WTC11 (cell line): Measurements from ENCODE around the gene NFIA. TPM values are rescaled to one million over a fixed set of nuclear protein-coding genes. Genes with fewer than 3 reads are reported as not detected.

Source experiments
- ATAC-seq: fragments of 200-7000 bp; cut with Tn5 transposase; 2 replicates; pipeline ENCODE4 v1.10.0; 2021; ENCODE audit warnings: mild to moderate bottlenecking, moderate library complexity
- CTCF ChIA-PET: fragments of 300-600 bp; sonication (Branson Sonifier 250); formaldehyde crosslinking; loops from one replicate; lab custom pipeline; 2021; ENCODE audit warnings: antibody characterized with exemption; lab: Charles Lee
- POLR2A ChIA-PET: fragments of 350-600 bp; sonication (Branson Sonifier 250); formaldehyde crosslinking; loops from one replicate; lab custom pipeline; 2021; ENCODE audit warnings: antibody characterized with exemption; lab: Charles Lee
- DNase-seq: peaks from one replicate; pipeline ENCODE4 v3.0.0; 2021; ENCODE audit warnings: low spot score
- H3K27ac Mint-ChIP-seq: 2 replicates; pipeline ENCODE4 v1.8.0; 2021; ENCODE audit warnings: mixed read lengths
- H3K27me3 Mint-ChIP-seq: 2 replicates; pipeline ENCODE4 v1.8.0; 2021; ENCODE audit warnings: low read depth, mild to moderate bottlenecking, moderate library complexity, mixed read lengths
- H3K36me3 Mint-ChIP-seq: 2 replicates; pipeline ENCODE4 v1.8.0; 2021; ENCODE audit warnings: mixed read lengths
- H3K4me1 Mint-ChIP-seq: 2 replicates; pipeline ENCODE4 v1.8.0; 2022; ENCODE audit warnings: mixed read lengths
- H3K4me3 Mint-ChIP-seq: 2 replicates; pipeline ENCODE4 v1.8.0; 2021; ENCODE audit warnings: mild to moderate bottlenecking, moderate library complexity, mixed read lengths
- H3K9me3 Mint-ChIP-seq: 2 replicates; pipeline ENCODE4 v1.8.0; 2021; ENCODE audit warnings: mixed read lengths
- CREM ChIP-seq: sonication (generic); formaldehyde crosslinking; IDR thresholded peaks from 2 replicates; pipeline ENCODE4 v1.8.1; 2022; ENCODE audit warnings: mild to moderate bottlenecking, missing genetic modification reagents, moderate library complexity
- E2F1 ChIP-seq: sonication (generic); formaldehyde crosslinking; IDR thresholded peaks from 2 replicates; pipeline ENCODE4 v1.8.0; 2022; ENCODE audit warnings: mild to moderate bottlenecking, missing genetic modification reagents
- FOXP1 ChIP-seq: sonication (generic); formaldehyde crosslinking; IDR thresholded peaks from 2 replicates; pipeline ENCODE4 v1.8.0; 2022; ENCODE audit warnings: missing genetic modification reagents, mild to moderate bottlenecking, moderate library complexity, borderline replicate concordance
- HMGXB4 ChIP-seq: sonication (generic); formaldehyde crosslinking; IDR thresholded peaks from 2 replicates; pipeline ENCODE4 v1.8.1; 2023; ENCODE audit warnings: mild to moderate bottlenecking, moderate library complexity, missing genetic modification reagents
- NFATC4 ChIP-seq: fragments of 250-450 bp; sonication (Bioruptor Pico); IDR thresholded peaks from 2 replicates; pipeline ENCODE4 v1.9.0; 2021; ENCODE audit warnings: mild to moderate bottlenecking
- NR2C2 ChIP-seq: sonication (generic); formaldehyde crosslinking; IDR thresholded peaks from 2 replicates; pipeline ENCODE4 v1.8.0; 2022; ENCODE audit warnings: mild to moderate bottlenecking, missing genetic modification reagents
- SOX15 ChIP-seq: fragments of 250-450 bp; sonication (Bioruptor Pico); IDR thresholded peaks from 2 replicates; pipeline ENCODE4 v1.9.0; 2021; ENCODE audit warnings: mild to moderate bottlenecking
- USF1 ChIP-seq: sonication (generic); formaldehyde crosslinking; IDR thresholded peaks from 2 replicates; pipeline ENCODE4 v1.8.0; 2022; ENCODE audit warnings: mild to moderate bottlenecking, missing genetic modification reagents
- ZNF138 ChIP-seq: sonication (generic); formaldehyde crosslinking; conservative IDR thresholded peaks from 2 replicates; pipeline ENCODE4 v1.8.1; 2022; ENCODE audit warnings: mild to moderate bottlenecking, moderate library complexity, missing genetic modification reagents
- ZNF232 ChIP-seq: sonication (generic); formaldehyde crosslinking; IDR thresholded peaks from 2 replicates; pipeline ENCODE4 v1.8.0; 2022; ENCODE audit warnings: mild to moderate bottlenecking, missing genetic modification reagents
- ZNF263 ChIP-seq: sonication (generic); formaldehyde crosslinking; IDR thresholded peaks from 2 replicates; pipeline ENCODE4 v1.8.1; 2022; ENCODE audit warnings: low read depth, mild to moderate bottlenecking, moderate library complexity, missing genetic modification reagents
- ZNF281 ChIP-seq: sonication (generic); formaldehyde crosslinking; IDR thresholded peaks from 2 replicates; pipeline ENCODE4 v1.8.0; 2023; ENCODE audit warnings: mild to moderate bottlenecking, missing genetic modification reagents
- ZNF317 ChIP-seq: sonication (generic); formaldehyde crosslinking; IDR thresholded peaks from 2 replicates; pipeline ENCODE4 v1.8.1; 2023; ENCODE audit warnings: low read depth, mild to moderate bottlenecking, moderate library complexity, missing genetic modification reagents, borderline replicate concordance
- total RNA-seq: library from RNA; stranded (reverse); gene quantifications from 3 replicates; pipeline ENCODE4 v1.2.3, GENCODE V29; 2021
- TF ChIP-seq, protein P1 (sequence below): sonication (generic); formaldehyde crosslinking; IDR thresholded peaks from 2 replicates; pipeline ENCODE4 v1.8.1; 2022; ENCODE audit warnings: low read depth, missing genetic modification reagents, borderline replicate concordance
- TF ChIP-seq, protein P2 (sequence below): sonication (generic); formaldehyde crosslinking; IDR thresholded peaks from 2 replicates; pipeline ENCODE4 v1.8.0; 2022; ENCODE audit warnings: missing genetic modification reagents
- TF ChIP-seq, protein P3 (sequence below): sonication (generic); formaldehyde crosslinking; IDR thresholded peaks from 2 replicates; pipeline ENCODE4 v1.8.1; 2023; ENCODE audit warnings: mild to moderate bottlenecking, missing genetic modification reagents
- TF ChIP-seq, protein P4 (sequence below): sonication (generic); formaldehyde crosslinking; IDR thresholded peaks from 2 replicates; pipeline ENCODE4 v1.8.0; 2023; ENCODE audit warnings: missing genetic modification reagents, mild to moderate bottlenecking, borderline replicate concordance

The NFIA gene
- total RNA-seq, 1 experiment from 2014 or later = 16.7 TPM

DNA sequence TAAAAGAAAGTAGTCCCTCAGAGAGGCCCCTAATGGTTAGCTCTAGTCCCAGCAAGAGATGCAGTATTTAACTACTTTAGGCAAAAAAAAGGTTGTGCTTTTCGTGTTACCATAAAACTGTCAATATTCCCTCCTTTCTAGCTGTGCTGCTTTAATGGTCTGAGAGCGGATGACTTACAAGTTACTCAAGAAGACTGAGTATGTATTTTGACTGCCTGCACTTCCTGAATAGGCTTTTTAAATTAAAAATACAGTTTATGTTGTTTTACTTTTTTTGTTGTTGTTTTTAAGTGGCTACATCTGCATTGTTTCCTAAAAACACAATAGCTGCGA lies 152.2 kb downstream of the NFIA start:
- no peak for ATAC-seq
- CTCF ChIA-PET = interaction anchor here (2.0 kb wide), 1 partner anchor 185 kb away, joined by 5 read pairs; no protein-coding TSS in a partner anchor
- H3K36me3 Mint-ChIP-seq = no peaks in the 10 kb centered on the region
- H3K4me3 Mint-ChIP-seq = no peak overlapping the region
- H3K4me1 Mint-ChIP-seq = peaks cover 54% of the 10 kb centered on the region
- H3K27me3 Mint-ChIP-seq = no peaks in the 10 kb centered on the region
- POLR2A ChIA-PET = interaction anchor here (0.6 to 0.7 kb wide), 2 partner anchors 7 to 185 kb away, joined by 5 read pairs; no protein-coding TSS in a partner anchor
- no peaks in the 10 kb centered on the region for H3K9me3 Mint-ChIP-seq
- TF ChIP-seq NFATC4 (CRISPR knock-in tag) (no peak), ZNF232 (no peak), USF1 (CRISPR knock-in tag) (no peak), NR2C2 (CRISPR knock-in tag) (no peak), CREM (no peak), FOXP1 (CRISPR knock-in tag) (no peak), ZNF317 (no peak), ZNF263 (no peak), SOX15 (CRISPR knock-in tag) (no peak)
- TF ChIP-seq, protein P1, sequence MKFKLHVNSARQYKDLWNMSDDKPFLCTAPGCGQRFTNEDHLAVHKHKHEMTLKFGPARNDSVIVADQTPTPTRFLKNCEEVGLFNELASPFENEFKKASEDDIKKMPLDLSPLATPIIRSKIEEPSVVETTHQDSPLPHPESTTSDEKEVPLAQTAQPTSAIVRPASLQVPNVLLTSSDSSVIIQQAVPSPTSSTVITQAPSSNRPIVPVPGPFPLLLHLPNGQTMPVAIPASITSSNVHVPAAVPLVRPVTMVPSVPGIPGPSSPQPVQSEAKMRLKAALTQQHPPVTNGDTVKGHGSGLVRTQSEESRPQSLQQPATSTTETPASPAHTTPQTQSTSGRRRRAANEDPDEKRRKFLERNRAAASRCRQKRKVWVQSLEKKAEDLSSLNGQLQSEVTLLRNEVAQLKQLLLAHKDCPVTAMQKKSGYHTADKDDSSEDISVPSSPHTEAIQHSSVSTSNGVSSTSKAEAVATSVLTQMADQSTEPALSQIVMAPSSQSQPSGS (CRISPR knock-in tag) = no peak
- TF ChIP-seq, protein P2, sequence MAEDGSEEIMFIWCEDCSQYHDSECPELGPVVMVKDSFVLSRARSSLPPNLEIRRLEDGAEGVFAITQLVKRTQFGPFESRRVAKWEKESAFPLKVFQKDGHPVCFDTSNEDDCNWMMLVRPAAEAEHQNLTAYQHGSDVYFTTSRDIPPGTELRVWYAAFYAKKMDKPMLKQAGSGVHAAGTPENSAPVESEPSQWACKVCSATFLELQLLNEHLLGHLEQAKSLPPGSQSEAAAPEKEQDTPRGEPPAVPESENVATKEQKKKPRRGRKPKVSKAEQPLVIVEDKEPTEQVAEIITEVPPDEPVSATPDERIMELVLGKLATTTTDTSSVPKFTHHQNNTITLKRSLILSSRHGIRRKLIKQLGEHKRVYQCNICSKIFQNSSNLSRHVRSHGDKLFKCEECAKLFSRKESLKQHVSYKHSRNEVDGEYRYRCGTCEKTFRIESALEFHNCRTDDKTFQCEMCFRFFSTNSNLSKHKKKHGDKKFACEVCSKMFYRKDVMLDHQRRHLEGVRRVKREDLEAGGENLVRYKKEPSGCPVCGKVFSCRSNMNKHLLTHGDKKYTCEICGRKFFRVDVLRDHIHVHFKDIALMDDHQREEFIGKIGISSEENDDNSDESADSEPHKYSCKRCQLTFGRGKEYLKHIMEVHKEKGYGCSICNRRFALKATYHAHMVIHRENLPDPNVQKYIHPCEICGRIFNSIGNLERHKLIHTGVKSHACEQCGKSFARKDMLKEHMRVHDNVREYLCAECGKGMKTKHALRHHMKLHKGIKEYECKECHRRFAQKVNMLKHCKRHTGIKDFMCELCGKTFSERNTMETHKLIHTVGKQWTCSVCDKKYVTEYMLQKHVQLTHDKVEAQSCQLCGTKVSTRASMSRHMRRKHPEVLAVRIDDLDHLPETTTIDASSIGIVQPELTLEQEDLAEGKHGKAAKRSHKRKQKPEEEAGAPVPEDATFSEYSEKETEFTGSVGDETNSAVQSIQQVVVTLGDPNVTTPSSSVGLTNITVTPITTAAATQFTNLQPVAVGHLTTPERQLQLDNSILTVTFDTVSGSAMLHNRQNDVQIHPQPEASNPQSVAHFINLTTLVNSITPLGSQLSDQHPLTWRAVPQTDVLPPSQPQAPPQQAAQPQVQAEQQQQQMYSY (CRISPR knock-in tag) = no peak
- TF ChIP-seq, protein P3, sequence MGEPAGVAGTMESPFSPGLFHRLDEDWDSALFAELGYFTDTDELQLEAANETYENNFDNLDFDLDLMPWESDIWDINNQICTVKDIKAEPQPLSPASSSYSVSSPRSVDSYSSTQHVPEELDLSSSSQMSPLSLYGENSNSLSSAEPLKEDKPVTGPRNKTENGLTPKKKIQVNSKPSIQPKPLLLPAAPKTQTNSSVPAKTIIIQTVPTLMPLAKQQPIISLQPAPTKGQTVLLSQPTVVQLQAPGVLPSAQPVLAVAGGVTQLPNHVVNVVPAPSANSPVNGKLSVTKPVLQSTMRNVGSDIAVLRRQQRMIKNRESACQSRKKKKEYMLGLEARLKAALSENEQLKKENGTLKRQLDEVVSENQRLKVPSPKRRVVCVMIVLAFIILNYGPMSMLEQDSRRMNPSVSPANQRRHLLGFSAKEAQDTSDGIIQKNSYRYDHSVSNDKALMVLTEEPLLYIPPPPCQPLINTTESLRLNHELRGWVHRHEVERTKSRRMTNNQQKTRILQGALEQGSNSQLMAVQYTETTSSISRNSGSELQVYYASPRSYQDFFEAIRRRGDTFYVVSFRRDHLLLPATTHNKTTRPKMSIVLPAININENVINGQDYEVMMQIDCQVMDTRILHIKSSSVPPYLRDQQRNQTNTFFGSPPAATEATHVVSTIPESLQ (CRISPR knock-in tag) = no peak
- no peak for DNase-seq
- H3K27ac Mint-ChIP-seq = peak overlapping the region; percentile 12; the same call in 1 of the 2 replicates

DNA sequence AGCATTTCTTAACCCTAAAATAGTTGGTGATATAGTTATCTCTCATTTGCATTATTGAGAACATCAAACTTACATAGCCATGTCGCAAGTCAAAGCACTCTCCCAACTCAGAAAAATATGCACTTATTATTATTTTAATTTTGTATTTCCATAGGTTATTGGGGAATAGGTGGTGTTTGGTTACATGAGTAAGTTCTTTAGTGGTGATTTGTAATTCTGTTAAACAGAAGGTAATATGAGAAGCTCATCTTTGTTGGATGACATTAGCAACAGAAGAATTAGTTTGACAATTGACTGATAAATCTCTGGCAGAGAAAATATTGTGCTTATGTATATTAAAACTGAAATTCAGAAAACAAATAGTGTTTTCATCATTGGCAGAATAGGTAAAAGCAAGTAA lies 154.8 kb downstream of the NFIA start:
- DNase-seq (no peak), ATAC-seq (no peak)
- no peak overlapping the region for H3K27ac Mint-ChIP-seq
- no peak overlapping the region for H3K4me3 Mint-ChIP-seq
- no peaks in the 10 kb centered on the region for H3K36me3 Mint-ChIP-seq
- peaks cover 72% of the 10 kb centered on the region for H3K4me1 Mint-ChIP-seq
- no peaks in the 10 kb centered on the region for H3K9me3 Mint-ChIP-seq
- CTCF ChIA-PET = interaction anchor here (0.6 to 1.4 kb wide), 2 partner anchors 57 to 388 kb away, joined by 3 read pairs; no protein-coding TSS in a partner anchor
- H3K27me3 Mint-ChIP-seq = no peaks in the 10 kb centered on the region
- POLR2A ChIA-PET = no interaction called here
- TF ChIP-seq ZNF138 (CRISPR knock-in tag) (no peak), E2F1 (no peak), HMGXB4 (CRISPR knock-in tag) (no peak), NR2C2 (CRISPR knock-in tag) (no peak), ZNF281 (CRISPR knock-in tag) (no peak)
- TF ChIP-seq, protein P4, sequence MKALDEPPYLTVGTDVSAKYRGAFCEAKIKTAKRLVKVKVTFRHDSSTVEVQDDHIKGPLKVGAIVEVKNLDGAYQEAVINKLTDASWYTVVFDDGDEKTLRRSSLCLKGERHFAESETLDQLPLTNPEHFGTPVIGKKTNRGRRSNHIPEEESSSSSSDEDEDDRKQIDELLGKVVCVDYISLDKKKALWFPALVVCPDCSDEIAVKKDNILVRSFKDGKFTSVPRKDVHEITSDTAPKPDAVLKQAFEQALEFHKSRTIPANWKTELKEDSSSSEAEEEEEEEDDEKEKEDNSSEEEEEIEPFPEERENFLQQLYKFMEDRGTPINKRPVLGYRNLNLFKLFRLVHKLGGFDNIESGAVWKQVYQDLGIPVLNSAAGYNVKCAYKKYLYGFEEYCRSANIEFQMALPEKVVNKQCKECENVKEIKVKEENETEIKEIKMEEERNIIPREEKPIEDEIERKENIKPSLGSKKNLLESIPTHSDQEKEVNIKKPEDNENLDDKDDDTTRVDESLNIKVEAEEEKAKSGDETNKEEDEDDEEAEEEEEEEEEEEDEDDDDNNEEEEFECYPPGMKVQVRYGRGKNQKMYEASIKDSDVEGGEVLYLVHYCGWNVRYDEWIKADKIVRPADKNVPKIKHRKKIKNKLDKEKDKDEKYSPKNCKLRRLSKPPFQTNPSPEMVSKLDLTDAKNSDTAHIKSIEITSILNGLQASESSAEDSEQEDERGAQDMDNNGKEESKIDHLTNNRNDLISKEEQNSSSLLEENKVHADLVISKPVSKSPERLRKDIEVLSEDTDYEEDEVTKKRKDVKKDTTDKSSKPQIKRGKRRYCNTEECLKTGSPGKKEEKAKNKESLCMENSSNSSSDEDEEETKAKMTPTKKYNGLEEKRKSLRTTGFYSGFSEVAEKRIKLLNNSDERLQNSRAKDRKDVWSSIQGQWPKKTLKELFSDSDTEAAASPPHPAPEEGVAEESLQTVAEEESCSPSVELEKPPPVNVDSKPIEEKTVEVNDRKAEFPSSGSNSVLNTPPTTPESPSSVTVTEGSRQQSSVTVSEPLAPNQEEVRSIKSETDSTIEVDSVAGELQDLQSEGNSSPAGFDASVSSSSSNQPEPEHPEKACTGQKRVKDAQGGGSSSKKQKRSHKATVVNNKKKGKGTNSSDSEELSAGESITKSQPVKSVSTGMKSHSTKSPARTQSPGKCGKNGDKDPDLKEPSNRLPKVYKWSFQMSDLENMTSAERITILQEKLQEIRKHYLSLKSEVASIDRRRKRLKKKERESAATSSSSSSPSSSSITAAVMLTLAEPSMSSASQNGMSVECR (CRISPR knock-in tag) = no peak
